ENCODE measurements around the gene PRKN. TPM values are rescaled to one million over a fixed set of nuclear protein-coding genes. Genes with fewer than 3 reads are reported as not detected.
A peak's percentile ranks its signal among the peaks of the same experiment; 100 is the strongest.

Gene PRKN
- total RNA-seq, 1 experiment from 2014 or later, result 2.0 TPM

DNA sequence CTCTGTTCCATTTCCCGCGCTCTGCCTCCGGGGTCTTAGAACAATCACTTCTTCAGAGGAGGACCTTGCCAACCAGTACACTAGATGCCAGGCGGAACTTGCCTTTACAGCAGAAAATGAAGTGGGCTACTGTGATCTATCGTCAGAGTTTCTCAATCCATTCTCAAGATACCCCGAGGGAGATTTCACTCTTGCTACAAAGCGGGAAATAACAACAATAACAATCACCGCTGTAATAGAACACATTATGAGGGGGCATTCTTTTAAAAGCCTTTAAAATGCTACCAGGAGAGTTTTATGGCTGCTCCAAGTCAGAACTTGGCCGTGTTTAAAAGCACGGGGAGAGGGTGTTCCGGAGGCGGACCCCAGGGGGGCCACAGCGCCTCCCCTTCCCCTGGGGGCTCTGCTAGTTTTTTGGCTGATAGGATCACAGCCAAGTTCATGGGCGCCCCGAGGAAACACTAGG lies 836.7 kb downstream of the PRKN start:
- Histone ChIP-seq H2BK120ac (ENCODE audit: low read depth, low read length, poor library complexity, severe bottlenecking) (no peak overlapping the region), H3K4ac (ENCODE audit: low read depth, low read length) (no peak overlapping the region), H3K56ac (ENCODE audit: insufficient read length, low read depth, low read length) (no peak overlapping the region), H3K27me3 (ENCODE audit: insufficient read depth, low read length) (no peaks in the 10 kb centered on the region; the same call in 1 of the 2 replicates), H2BK12ac (ENCODE audit: insufficient read length, low read depth, low read length) (no peak overlapping the region), H2BK20ac (ENCODE audit: low read depth, low read length, poor library complexity, severe bottlenecking) (no peak overlapping the region), H3K4me1 (ENCODE audit: insufficient read depth, low read length) (peaks cover 4% of the 10 kb centered on the region), H2AFZ (ENCODE audit: low read length) (no peak overlapping the region), H2BK15ac (ENCODE audit: low read depth, low read length) (no peak overlapping the region), H3K27ac (ENCODE audit: insufficient read length, low read depth, low read length) (no peak overlapping the region), H4K8ac (replicated peaks; ENCODE audit: insufficient read length, low read depth, low read length) (no peak overlapping the region), H3K23ac (ENCODE audit: insufficient read length, low read depth, low read length) (no peak overlapping the region), H4K20me1 (ENCODE audit: control insufficient read depth, insufficient read depth, insufficient read length) (no peaks in the 10 kb centered on the region), H3K23me2 (ENCODE audit: insufficient read length, low read depth, low read length, poor library complexity, severe bottlenecking) (no peaks in the 10 kb centered on the region), H2AK5ac (ENCODE audit: insufficient read length, low read length) (no peak overlapping the region), H3K4me2 (ENCODE audit: insufficient read depth, insufficient read length, low read length) (peak overlapping the region; percentile 49), H3K9ac (ENCODE audit: extremely low read depth, insufficient read length, low read length) (no peak overlapping the region), H3T11ph (ENCODE audit: low read length) (no peak overlapping the region), H4K91ac (ENCODE audit: insufficient read length, low read depth, low read length) (no peak overlapping the region), H3K14ac (ENCODE audit: insufficient read depth, low read length) (no peak overlapping the region), H2BK5ac (ENCODE audit: insufficient read length, low read length) (no peak overlapping the region), H4K5ac (ENCODE audit: insufficient read length, low read depth, low read length) (no peak overlapping the region), H3K79me1 (ENCODE audit: insufficient read depth, low read depth, low read length, poor library complexity, severe bottlenecking) (no peaks in the 10 kb centered on the region), H3K9me3 (ENCODE audit: control insufficient read depth, low read depth, low read length) (no peaks in the 10 kb centered on the region), H3K18ac (ENCODE audit: insufficient read length, low read depth, low read length) (no peak overlapping the region), H3K79me2 (ENCODE audit: insufficient read depth, low read length) (no peaks in the 10 kb centered on the region)
- Mint-ChIP-seq H3K36me3 (ENCODE audit: insufficient read depth in 1 of 3, low read depth in 3 of 3) (no peaks in the 10 kb centered on the region), H3K9me3 (no peaks in the 10 kb centered on the region), H3K27ac (peak overlapping the region in 1 of 3 experiments; percentile 6; a peak in 1 of 7 replicates), H3K4me3 (peak overlapping the region; percentile 1 to 38; a peak in 2 of 5 replicates), H3K27me3 (ENCODE audit: low read depth) (peaks cover 46% of the 10 kb centered on the region), H3K4me1 (peaks cover 24% of the 10 kb centered on the region in 2 experiments)
- no CpG with 5 or more reads among the region's 15 CpGs for WGBS (ENCODE audit: extremely low coverage, insufficient read length, low lambda C conversion rate)
- TF ChIP-seq, protein P1, sequence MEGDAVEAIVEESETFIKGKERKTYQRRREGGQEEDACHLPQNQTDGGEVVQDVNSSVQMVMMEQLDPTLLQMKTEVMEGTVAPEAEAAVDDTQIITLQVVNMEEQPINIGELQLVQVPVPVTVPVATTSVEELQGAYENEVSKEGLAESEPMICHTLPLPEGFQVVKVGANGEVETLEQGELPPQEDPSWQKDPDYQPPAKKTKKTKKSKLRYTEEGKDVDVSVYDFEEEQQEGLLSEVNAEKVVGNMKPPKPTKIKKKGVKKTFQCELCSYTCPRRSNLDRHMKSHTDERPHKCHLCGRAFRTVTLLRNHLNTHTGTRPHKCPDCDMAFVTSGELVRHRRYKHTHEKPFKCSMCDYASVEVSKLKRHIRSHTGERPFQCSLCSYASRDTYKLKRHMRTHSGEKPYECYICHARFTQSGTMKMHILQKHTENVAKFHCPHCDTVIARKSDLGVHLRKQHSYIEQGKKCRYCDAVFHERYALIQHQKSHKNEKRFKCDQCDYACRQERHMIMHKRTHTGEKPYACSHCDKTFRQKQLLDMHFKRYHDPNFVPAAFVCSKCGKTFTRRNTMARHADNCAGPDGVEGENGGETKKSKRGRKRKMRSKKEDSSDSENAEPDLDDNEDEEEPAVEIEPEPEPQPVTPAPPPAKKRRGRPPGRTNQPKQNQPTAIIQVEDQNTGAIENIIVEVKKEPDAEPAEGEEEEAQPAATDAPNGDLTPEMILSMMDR (conservative IDR thresholded peaks at IDR 0.05), result no peak
- DNase-seq, result no peak
